Mesenchymal stem cell (in vitro differentiated cells and primary cell): ENCODE results near the gene ZMYND11.

ENCODE experiments used
- DNase-seq: peaks from one replicate; pipeline ENCODE4 v3.0.0-alpha.2; 2013
- H2AFZ ChIP-seq: one replicate; pipeline ENCODE4 v1.6.1; 2013; ENCODE audit warnings: low read depth, mild to moderate bottlenecking, control low read depth, inconsistent platforms, low read length, moderate library complexity
- H2AK5ac ChIP-seq: 2 replicates; pipeline ENCODE4 v1.6.1; 2013; ENCODE audit warnings: low read length, moderate library complexity, mild to moderate bottlenecking, inconsistent platforms; ENCODE audit not compliant: severe bottlenecking
- H2BK120ac ChIP-seq: one replicate; pipeline ENCODE4 v1.6.1; 2013; ENCODE audit warnings: low read depth, mild to moderate bottlenecking, inconsistent platforms, low read length, moderate library complexity
- H2BK12ac ChIP-seq, 2 experiments: one replicate each; pipeline ENCODE4 v1.6.1; 2013; ENCODE audit warnings: inconsistent platforms in 2 of 2, low read length in 2 of 2, mild to moderate bottlenecking in 2 of 2, moderate library complexity in 2 of 2, control low read depth in 1 of 2
- H2BK15ac ChIP-seq: one replicate; pipeline ENCODE4 v1.6.1; 2013; ENCODE audit warnings: mild to moderate bottlenecking, low read depth, inconsistent platforms; ENCODE audit not compliant: poor library complexity, severe bottlenecking
- H2BK5ac ChIP-seq: 2 replicates; pipeline ENCODE4 v1.6.1; 2013; ENCODE audit warnings: low read depth, mild to moderate bottlenecking, low read length, control low read depth, inconsistent platforms; ENCODE audit not compliant: poor library complexity, severe bottlenecking
- H3K14ac ChIP-seq, 2 experiments: one replicate each; pipeline ENCODE4 v1.6.1; 2013; ENCODE audit warnings: inconsistent platforms in 2 of 2, low read length in 2 of 2, control low read depth in 1 of 2, mild to moderate bottlenecking in 1 of 2, moderate library complexity in 1 of 2
- H3K18ac ChIP-seq, 2 experiments: one replicate each; pipeline ENCODE4 v1.6.1; 2013; ENCODE audit warnings: inconsistent platforms in 2 of 2, low read length in 2 of 2, control low read depth in 1 of 2, low read depth in 1 of 2, mild to moderate bottlenecking in 1 of 2
- H3K23ac ChIP-seq, 2 experiments: one replicate each; pipeline ENCODE4 v1.6.1; 2013; ENCODE audit warnings: inconsistent platforms in 2 of 2, low read length in 2 of 2, mild to moderate bottlenecking in 2 of 2, moderate library complexity in 2 of 2, control low read depth in 1 of 2
- H3K27ac ChIP-seq: 2 replicates; pipeline ENCODE4 v1.5.1; 2013; ENCODE audit warnings: mild to moderate bottlenecking, moderate library complexity, low read length, control low read depth, inconsistent platforms; ENCODE audit not compliant: poor library complexity, severe bottlenecking
- H3K27me3 ChIP-seq, 2 experiments: 2 replicates each; pipeline versions ENCODE4 v1.6.1 to v1.7.0; 2013; ENCODE audit warnings: low read length in 2 of 2, mild to moderate bottlenecking in 2 of 2, moderate library complexity in 2 of 2, control low read depth in 1 of 2, inconsistent platforms in 1 of 2; ENCODE audit not compliant: control insufficient read depth in 1 of 2, insufficient read depth in 1 of 2
- H3K36me3 ChIP-seq, 2 experiments: 2 replicates each; pipeline versions ENCODE4 v1.6.1 to v1.7.0; 2013; ENCODE audit warnings: low read length in 2 of 2, control low read depth in 1 of 2, inconsistent platforms in 1 of 2, low read depth in 1 of 2, mild to moderate bottlenecking in 1 of 2; ENCODE audit not compliant: insufficient read depth in 2 of 2, control insufficient read depth in 1 of 2
- H3K4ac ChIP-seq, 2 experiments: one replicate each; pipeline ENCODE4 v1.6.1; 2013; ENCODE audit warnings: inconsistent platforms in 2 of 2, low read length in 2 of 2, mild to moderate bottlenecking in 2 of 2, moderate library complexity in 2 of 2, control low read depth in 1 of 2, low read depth in 1 of 2
- H3K4me1 ChIP-seq: 2 replicates; pipeline ENCODE4 v1.6.1; 2013; ENCODE audit warnings: low read depth, low read length, control low read depth; ENCODE audit not compliant: control insufficient read depth, insufficient read depth
- H3K4me2 ChIP-seq: 2 replicates; pipeline ENCODE4 v1.6.1; 2013; ENCODE audit warnings: low read length, mild to moderate bottlenecking, inconsistent platforms; ENCODE audit not compliant: poor library complexity, severe bottlenecking
- H3K4me3 ChIP-seq, 2 experiments: 2 replicates each; pipeline versions ENCODE4 v1.5.1 to v1.7.0; 2013; ENCODE audit warnings: low read length in 2 of 2, mild to moderate bottlenecking in 2 of 2, control low read depth in 1 of 2, low read depth in 1 of 2; ENCODE audit not compliant: insufficient read depth in 1 of 2
- H3K79me1 ChIP-seq: replicated peaks from 2 replicates; pipeline ENCODE4 v1.6.1; 2013; ENCODE audit warnings: mild to moderate bottlenecking, control low read depth, low read length, inconsistent platforms; ENCODE audit not compliant: poor library complexity, severe bottlenecking
- H3K9ac ChIP-seq: 2 replicates; pipeline ENCODE4 v1.7.0; 2013; ENCODE audit warnings: mild to moderate bottlenecking, low read length, moderate library complexity
- H3K9me3 ChIP-seq: 2 replicates; pipeline ENCODE4 v1.7.0; 2013; ENCODE audit warnings: mild to moderate bottlenecking, low read length; ENCODE audit not compliant: control insufficient read depth
- H4K8ac ChIP-seq: one replicate; pipeline ENCODE4 v1.6.1; 2013; ENCODE audit warnings: inconsistent platforms, mild to moderate bottlenecking, low read length, moderate library complexity
- H4K91ac ChIP-seq: one replicate; pipeline ENCODE4 v1.6.1; 2013; ENCODE audit warnings: mild to moderate bottlenecking, low read length, inconsistent platforms
- WGBS: methylation state at CpG from one replicate; pipeline ENCODE4 v1.1.7; 2013; ENCODE audit warnings: mixed read lengths; 5-methylcytosine and 5-hydroxymethylcytosine counted together

Gene ZMYND11

DNA sequence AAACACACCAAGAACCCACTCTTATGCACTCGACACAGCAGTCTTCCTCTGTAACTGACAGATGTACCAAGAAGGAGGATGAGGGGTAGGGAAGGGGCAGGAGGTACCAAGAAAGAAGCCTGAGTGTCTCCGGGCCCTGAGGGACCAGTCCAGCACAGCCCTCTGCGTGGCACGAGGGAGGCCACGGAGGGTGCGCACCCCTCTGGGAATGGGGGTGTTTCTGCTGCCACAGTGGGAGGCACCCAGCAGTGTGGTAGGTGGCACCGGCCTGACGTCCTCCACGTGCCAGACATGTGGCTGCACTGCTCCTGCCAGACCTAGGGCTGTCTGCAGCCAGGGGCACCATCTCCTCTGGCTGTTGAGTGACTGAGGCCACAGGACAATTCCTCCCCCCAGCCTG is 154.3 kb downstream of the ZMYND11 start:
- no peak overlapping the region for H2BK5ac ChIP-seq
- no peak overlapping the region for H3K4me2 ChIP-seq
- H4K91ac ChIP-seq = no peak overlapping the region
- no peak overlapping the region for H2BK120ac ChIP-seq
- H3K4ac ChIP-seq = no peak overlapping the region
- no peak overlapping the region for H3K4me3 ChIP-seq
- no peaks in the 10 kb centered on the region for H3K9me3 ChIP-seq
- H3K27ac ChIP-seq = no peak overlapping the region
- no peak overlapping the region for H2BK12ac ChIP-seq
- H3K23ac ChIP-seq = peak overlapping the region in 1 of 2 experiments; percentile 46
- no peak overlapping the region for H2AFZ ChIP-seq
- peak overlapping the region in 1 of 2 experiments; percentile 64 for H3K14ac ChIP-seq
- no peak overlapping the region for H2BK15ac ChIP-seq
- H3K79me1 ChIP-seq = peaks cover 22% of the 10 kb centered on the region
- H3K27me3 ChIP-seq = no peaks in the 10 kb centered on the region
- H3K9ac ChIP-seq = peak overlapping the region; percentile 49
- H3K36me3 ChIP-seq = peaks cover 52 to 74% of the 10 kb centered on the region in 2 experiments
- no peak overlapping the region for H3K18ac ChIP-seq
- peaks cover 13% of the 10 kb centered on the region for H3K4me1 ChIP-seq
- no peak for DNase-seq
- no peak overlapping the region for H4K8ac ChIP-seq
- no peak overlapping the region for H2AK5ac ChIP-seq
- WGBS = over 99% methylated on average over 9 of the region's 9 CpGs

- no peak for DNase-seq
- Histone ChIP-seq H3K18ac (no peak overlapping the region), H3K27me3 (no peaks in the 10 kb centered on the region), H2BK12ac (no peak overlapping the region), H3K9ac (peak overlapping the region; percentile 49), H3K14ac (no peak overlapping the region), H3K23ac (no peak overlapping the region), H3K4me1 (peaks cover 13% of the 10 kb centered on the region), H3K4ac (no peak overlapping the region), H2BK15ac (no peak overlapping the region), H2AK5ac (no peak overlapping the region), H3K4me2 (no peak overlapping the region), H2BK120ac (no peak overlapping the region), H3K79me1 (peaks cover 22% of the 10 kb centered on the region), H3K4me3 (no peak overlapping the region), H4K8ac (no peak overlapping the region), H3K27ac (no peak overlapping the region), H2AFZ (no peak overlapping the region), H2BK5ac (no peak overlapping the region), H3K36me3 (peaks cover 47 to 68% of the 10 kb centered on the region in 2 experiments), H3K9me3 (no peaks in the 10 kb centered on the region), H4K91ac (no peak overlapping the region)
- whole genome bisulfite sequencing = 95% methylated on average over 17 of the region's 17 CpGs
Measured at GRCh38 chr10:290026-290725, 154.9 kb downstream of the ZMYND11 start.

- Histone ChIP-seq H2BK5ac (no peak overlapping the region), H3K9ac (no peak overlapping the region), H3K4ac (no peak overlapping the region), H2AK5ac (no peak overlapping the region), H3K4me3 (no peak overlapping the region), H3K4me1 (peaks cover 11% of the 10 kb centered on the region), H2BK120ac (no peak overlapping the region), H3K18ac (no peak overlapping the region), H3K9me3 (no peaks in the 10 kb centered on the region), H2BK15ac (no peak overlapping the region), H2AFZ (no peak overlapping the region), H3K79me1 (peaks cover 27% of the 10 kb centered on the region), H3K27me3 (no peaks in the 10 kb centered on the region), H3K27ac (no peak overlapping the region), H2BK12ac (no peak overlapping the region), H4K91ac (no peak overlapping the region), H3K36me3 (peaks cover 33 to 43% of the 10 kb centered on the region in 2 experiments), H3K23ac (no peak overlapping the region), H3K4me2 (no peak overlapping the region), H4K8ac (no peak overlapping the region), H3K14ac (no peak overlapping the region)
- WGBS = 94% methylated on average over 4 of the region's 4 CpGs
- no peak for DNase-seq
Measured at GRCh38 chr10:293636-294035, 158.4 kb downstream of the ZMYND11 start.

- H2BK120ac ChIP-seq = no peak overlapping the region
- H3K4me1 ChIP-seq = peaks cover 5% of the 10 kb centered on the region
- DNase-seq = peak; percentile 51
- H4K91ac ChIP-seq = no peak overlapping the region
- no peak overlapping the region for H3K23ac ChIP-seq
- no peak overlapping the region for H2AK5ac ChIP-seq
- H3K36me3 ChIP-seq = peaks cover 21 to 28% of the 10 kb centered on the region in 2 experiments
- peaks cover 23% of the 10 kb centered on the region for H3K79me1 ChIP-seq
- H3K9me3 ChIP-seq = no peaks in the 10 kb centered on the region
- H2BK12ac ChIP-seq = no peak overlapping the region
- peak overlapping the region; percentile 74 for H3K9ac ChIP-seq
- WGBS = no CpG with 5 or more reads among the region's 6 CpGs
- no peak overlapping the region for H2AFZ ChIP-seq
- no peaks in the 10 kb centered on the region for H3K27me3 ChIP-seq
- no peak overlapping the region for H2BK5ac ChIP-seq
- no peak overlapping the region for H3K14ac ChIP-seq
- no peak overlapping the region for H4K8ac ChIP-seq
- H2BK15ac ChIP-seq = no peak overlapping the region
- H3K4me3 ChIP-seq = peak overlapping the region in 1 of 2 experiments; percentile 60
- no peak overlapping the region for H3K18ac ChIP-seq
- no peak overlapping the region for H3K4ac ChIP-seq
- no peak overlapping the region for H3K4me2 ChIP-seq
- H3K27ac ChIP-seq = no peak overlapping the region
Measured at GRCh38 chr10:297567-297966, 162.3 kb downstream of the ZMYND11 start.
